Measurements from ENCODE around the gene TRRAP. TPM values are rescaled to one million over a fixed set of nuclear protein-coding genes. Genes with fewer than 3 reads are reported as not detected.

Gene TRRAP
- total and polyA plus RNA-seq, 4 donors: 8.3 to 43.1 (median 20.9) TPM

DNA sequence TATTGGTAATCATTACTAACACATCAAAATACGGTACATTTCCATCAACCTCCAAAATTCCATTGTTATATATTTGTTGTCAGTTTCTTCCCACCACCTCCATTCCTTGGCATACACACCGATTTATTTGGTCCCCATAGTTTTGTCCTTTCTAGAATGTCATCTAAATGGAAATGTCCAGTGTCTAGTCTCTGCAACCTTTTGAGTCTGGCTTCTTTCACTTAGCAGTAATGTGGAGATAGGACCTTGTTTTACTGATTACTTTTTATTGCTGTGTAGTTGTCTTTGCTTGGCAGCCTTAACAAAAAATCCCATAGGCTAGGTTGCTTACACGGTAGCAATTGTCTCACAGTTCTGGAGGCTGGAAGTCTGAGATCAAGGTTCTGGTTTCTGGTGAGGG is 22.5 kb downstream of the TRRAP start:
- DNase-seq (no peak), ATAC-seq (ENCODE audit: insufficient read depth, low FRiP score) (no peak)
- Histone ChIP-seq H3K4me1 (ENCODE audit: control insufficient read depth in 5 of 5, insufficient read depth in 5 of 5, low read length in 5 of 5) (no peaks in the 10 kb centered on the region), H3K27ac (ENCODE audit: low read depth in 1 of 2, low read length in 1 of 2) (no peak overlapping the region), H3K4me3 (no peak overlapping the region), H3K36me3 (ENCODE audit: control insufficient read depth in 4 of 4, insufficient read depth in 4 of 4, low read length in 4 of 4) (peaks cover 41 to 71% (median 52%) of the 10 kb centered on the region in 4 donors), H3K27me3 (ENCODE audit: control insufficient read depth in 3 of 3, insufficient read depth in 3 of 3, low read length in 2 of 3) (no peaks in the 10 kb centered on the region), H3K9ac (ENCODE audit: insufficient read depth in 1 of 2, low read length in 2 of 2) (no peak overlapping the region), H3K9me3 (ENCODE audit: control insufficient read depth in 4 of 4, insufficient read depth in 3 of 4, low read length in 3 of 4) (no peaks in the 10 kb centered on the region)
- TF ChIP-seq, protein P1, sequence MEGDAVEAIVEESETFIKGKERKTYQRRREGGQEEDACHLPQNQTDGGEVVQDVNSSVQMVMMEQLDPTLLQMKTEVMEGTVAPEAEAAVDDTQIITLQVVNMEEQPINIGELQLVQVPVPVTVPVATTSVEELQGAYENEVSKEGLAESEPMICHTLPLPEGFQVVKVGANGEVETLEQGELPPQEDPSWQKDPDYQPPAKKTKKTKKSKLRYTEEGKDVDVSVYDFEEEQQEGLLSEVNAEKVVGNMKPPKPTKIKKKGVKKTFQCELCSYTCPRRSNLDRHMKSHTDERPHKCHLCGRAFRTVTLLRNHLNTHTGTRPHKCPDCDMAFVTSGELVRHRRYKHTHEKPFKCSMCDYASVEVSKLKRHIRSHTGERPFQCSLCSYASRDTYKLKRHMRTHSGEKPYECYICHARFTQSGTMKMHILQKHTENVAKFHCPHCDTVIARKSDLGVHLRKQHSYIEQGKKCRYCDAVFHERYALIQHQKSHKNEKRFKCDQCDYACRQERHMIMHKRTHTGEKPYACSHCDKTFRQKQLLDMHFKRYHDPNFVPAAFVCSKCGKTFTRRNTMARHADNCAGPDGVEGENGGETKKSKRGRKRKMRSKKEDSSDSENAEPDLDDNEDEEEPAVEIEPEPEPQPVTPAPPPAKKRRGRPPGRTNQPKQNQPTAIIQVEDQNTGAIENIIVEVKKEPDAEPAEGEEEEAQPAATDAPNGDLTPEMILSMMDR (IDR thresholded peaks at IDR 0.05; ENCODE audit: control extremely low read depth, extremely low read depth): no peak
- 93 to 95% methylated on average over 3 of the region's 3 CpGs for WGBS, 2 donors

DNA sequence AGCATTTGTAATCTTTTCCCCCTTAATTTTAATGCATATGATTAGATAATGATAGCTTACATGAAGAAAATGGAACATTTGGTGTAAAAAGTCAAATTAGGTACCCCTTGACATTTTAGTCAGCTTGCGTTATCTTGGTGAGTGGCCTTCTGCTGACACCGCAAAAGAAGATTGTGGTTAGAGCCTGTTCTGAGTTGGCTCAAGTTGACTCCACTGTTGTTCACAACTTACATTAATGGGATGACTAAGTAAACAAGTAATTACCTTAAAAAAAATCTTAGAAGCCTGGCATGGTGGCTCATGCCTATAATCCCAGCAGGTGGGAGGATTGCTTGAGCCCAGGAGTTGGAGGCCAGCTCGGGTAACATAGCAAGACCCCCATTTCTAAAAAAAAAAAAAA is 24.2 kb downstream of the TRRAP start:
- no peaks in the 10 kb centered on the region for H3K9me3 ChIP-seq (ENCODE audit: control insufficient read depth in 4 of 4, insufficient read depth in 3 of 4, low read length in 3 of 4)
- no peaks in the 10 kb centered on the region for H3K27me3 ChIP-seq (ENCODE audit: control insufficient read depth in 3 of 3, insufficient read depth in 3 of 3, low read length in 2 of 3)
- no peak overlapping the region for H3K4me3 ChIP-seq
- WGBS, 2 donors: 89% methylated on average over 3 of the region's 3 CpGs
- no peak overlapping the region for H3K9ac ChIP-seq (ENCODE audit: insufficient read depth in 1 of 2, low read length in 2 of 2)
- no peak for DNase-seq
- TF ChIP-seq, protein P1 (IDR thresholded peaks at IDR 0.05; ENCODE audit: control extremely low read depth, extremely low read depth): no peak
- H3K27ac ChIP-seq (ENCODE audit: low read depth in 1 of 2, low read length in 1 of 2): no peak overlapping the region
- H3K4me1 ChIP-seq (ENCODE audit: control insufficient read depth in 5 of 5, insufficient read depth in 5 of 5, low read length in 5 of 5): no peaks in the 10 kb centered on the region
- no peak for ATAC-seq (ENCODE audit: insufficient read depth, low FRiP score)
- peaks cover 44 to 74% (median 51%) of the 10 kb centered on the region in 4 donors for H3K36me3 ChIP-seq (ENCODE audit: control insufficient read depth in 4 of 4, insufficient read depth in 4 of 4, low read length in 4 of 4)

DNA sequence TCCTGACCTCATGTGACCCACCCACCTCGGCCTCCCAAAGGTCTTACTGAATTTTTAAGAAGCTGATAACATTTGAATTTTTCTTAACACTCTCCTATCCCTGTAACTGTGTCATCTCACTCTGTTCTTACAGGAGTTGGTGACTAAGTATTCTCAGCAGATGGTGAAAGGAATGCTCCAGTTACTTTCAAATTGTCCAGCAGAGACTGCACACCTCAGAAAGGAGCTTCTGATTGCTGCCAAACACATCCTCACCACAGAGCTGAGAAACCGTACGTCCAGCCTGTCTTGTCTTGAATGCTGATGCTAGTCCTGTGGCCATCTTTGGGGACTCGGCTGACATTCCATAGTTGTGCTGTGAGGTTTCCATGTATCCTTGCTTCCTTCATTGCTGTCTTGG is 24.9 kb downstream of the TRRAP start:
- Histone ChIP-seq H3K4me3 (no peak overlapping the region), H3K9ac (ENCODE audit: insufficient read depth in 1 of 2, low read length in 2 of 2) (no peak overlapping the region), H3K9me3 (ENCODE audit: control insufficient read depth in 4 of 4, insufficient read depth in 3 of 4, low read length in 3 of 4) (no peaks in the 10 kb centered on the region), H3K27ac (ENCODE audit: low read depth in 1 of 2, low read length in 1 of 2) (no peak overlapping the region), H3K4me1 (ENCODE audit: control insufficient read depth in 5 of 5, insufficient read depth in 5 of 5, low read length in 5 of 5) (no peaks in the 10 kb centered on the region), H3K27me3 (ENCODE audit: control insufficient read depth in 3 of 3, insufficient read depth in 3 of 3, low read length in 2 of 3) (no peaks in the 10 kb centered on the region), H3K36me3 (ENCODE audit: control insufficient read depth in 4 of 4, insufficient read depth in 4 of 4, low read length in 4 of 4) (peaks cover 39 to 68% (median 49%) of the 10 kb centered on the region in 4 donors)
- TF ChIP-seq, protein P1 (IDR thresholded peaks at IDR 0.05; ENCODE audit: control extremely low read depth, extremely low read depth): no peak
- ATAC-seq (ENCODE audit: insufficient read depth, low FRiP score) (no peak), DNase-seq (no peak)
- 94 to 98% methylated on average over 4 of the region's 4 CpGs for WGBS, 2 donors

GRCh38 chr7:98907570-98907969 is 29.2 kb downstream of the TRRAP start:
- peaks cover 31 to 65% (median 41%) of the 10 kb centered on the region in 4 donors for H3K36me3 ChIP-seq (ENCODE audit: control insufficient read depth in 4 of 4, insufficient read depth in 4 of 4, low read length in 4 of 4)
- ATAC-seq (ENCODE audit: insufficient read depth, low FRiP score): no peak
- no peaks in the 10 kb centered on the region for H3K9me3 ChIP-seq (ENCODE audit: control insufficient read depth in 4 of 4, insufficient read depth in 3 of 4, low read length in 3 of 4)
- no peak overlapping the region for H3K27ac ChIP-seq (ENCODE audit: low read depth in 1 of 2, low read length in 1 of 2)
- H3K9ac ChIP-seq (ENCODE audit: insufficient read depth in 1 of 2, low read length in 2 of 2): no peak overlapping the region
- DNase-seq: no peak
- TF ChIP-seq, protein P1 (IDR thresholded peaks at IDR 0.05; ENCODE audit: control extremely low read depth, extremely low read depth): no peak
- 87 to 97% methylated on average over 5 of the region's 5 CpGs for WGBS, 2 donors
- no peaks in the 10 kb centered on the region for H3K4me1 ChIP-seq (ENCODE audit: control insufficient read depth in 5 of 5, insufficient read depth in 5 of 5, low read length in 5 of 5)
- no peak overlapping the region for H3K4me3 ChIP-seq
- H3K27me3 ChIP-seq (ENCODE audit: control insufficient read depth in 3 of 3, insufficient read depth in 3 of 3, low read length in 2 of 3): no peaks in the 10 kb centered on the region
